Activated CD4-positive, alpha-beta T cell treated with anti-CD3 and anti-CD28 coated beads, Interleukin-2, amount 10 ng/mL, durations not matched to agents 7 days and 5 days (primary cell): ENCODE measurements around the gene DNAJC15. TPM values are rescaled to one million over a fixed set of nuclear protein-coding genes. Genes with fewer than 3 reads are reported as not detected.
A peak's percentile ranks its signal among the peaks of the same experiment; 100 is the strongest.

ENCODE experiments used
- CTCF ChIA-PET: fragments of 350-600 bp; sonication (Branson Sonifier 250); formaldehyde crosslinking; loops from one replicate; lab custom pipeline; 2021; ENCODE audit warnings: antibody characterized with exemption; lab: Charles Lee
- POLR2A ChIA-PET: fragments of 350-600 bp; sonication (Branson Sonifier 250); formaldehyde crosslinking; loops from one replicate; lab custom pipeline; 2021; ENCODE audit warnings: antibody characterized with exemption; lab: Charles Lee
- DNase-seq: peaks from one replicate; pipeline ENCODE4 v3.0.0-alpha.2; 2020
- H3K27ac Mint-ChIP-seq: one replicate; pipeline ENCODE4 v1.8.0; 2021; ENCODE audit warnings: mild to moderate bottlenecking, moderate library complexity, mixed read lengths
- H3K27me3 Mint-ChIP-seq: one replicate; pipeline ENCODE4 v1.8.0; 2021; ENCODE audit warnings: mixed read lengths
- H3K36me3 Mint-ChIP-seq: one replicate; pipeline ENCODE4 v1.8.0; 2021; ENCODE audit warnings: low read depth, mixed read lengths
- H3K4me1 Mint-ChIP-seq: one replicate; pipeline ENCODE4 v1.8.0; 2021; ENCODE audit warnings: mixed read lengths
- H3K4me3 Mint-ChIP-seq: one replicate; pipeline ENCODE4 v1.8.0; 2021; ENCODE audit warnings: mild to moderate bottlenecking, moderate library complexity, mixed read lengths
- H3K9me3 Mint-ChIP-seq: one replicate; pipeline ENCODE4 v1.8.0; 2021; ENCODE audit warnings: mixed read lengths
- total RNA-seq, 2 experiments: library from RNA; stranded (reverse); gene quantifications; one replicate each; pipeline ENCODE4 v1.2.3, GENCODE V29; 2021

Gene DNAJC15
- total RNA-seq, 2 experiments from 2014 or later, result 12.5 to 18.5 TPM

- DNase-seq, result no peak
- Mint-ChIP-seq H3K27me3 (no peaks in the 10 kb centered on the region), H3K27ac (no peak overlapping the region), H3K4me1 (peaks cover 13% of the 10 kb centered on the region), H3K4me3 (no peak overlapping the region), H3K36me3 (no peaks in the 10 kb centered on the region), H3K9me3 (no peaks in the 10 kb centered on the region)
- ChIA-PET POLR2A (no interaction called here), CTCF (no interaction called here)
These were observed 101.1 kb downstream of the DNAJC15 start for GRCh38 chr13:43124490-43124889.

GRCh38 chr13:43126420-43126819 is 103.0 kb downstream of the DNAJC15 start:
- Mint-ChIP-seq H3K4me3 (no peak overlapping the region), H3K4me1 (peaks cover 13% of the 10 kb centered on the region), H3K36me3 (no peaks in the 10 kb centered on the region), H3K27ac (no peak overlapping the region), H3K27me3 (no peaks in the 10 kb centered on the region), H3K9me3 (no peaks in the 10 kb centered on the region)
- POLR2A ChIA-PET, result no interaction called here
- no peak for DNase-seq
- CTCF ChIA-PET, result no interaction called here

- DNase-seq, result no peak
- ChIA-PET POLR2A (no interaction called here), CTCF (no interaction called here)
- Mint-ChIP-seq H3K27me3 (no peaks in the 10 kb centered on the region), H3K27ac (peak overlapping the region; percentile 14), H3K4me1 (peaks cover 13% of the 10 kb centered on the region), H3K4me3 (no peak overlapping the region), H3K36me3 (no peaks in the 10 kb centered on the region), H3K9me3 (no peaks in the 10 kb centered on the region)
These were observed 103.9 kb downstream of the DNAJC15 start for GRCh38 chr13:43127103-43127798.

GRCh38 chr13:43127827-43128226 is 104.4 kb downstream of the DNAJC15 start:
- no peaks in the 10 kb centered on the region for H3K27me3 Mint-ChIP-seq
- H3K4me3 Mint-ChIP-seq, result no peak overlapping the region
- peaks cover 13% of the 10 kb centered on the region for H3K4me1 Mint-ChIP-seq
- CTCF ChIA-PET, result no interaction called here
- DNase-seq, result peak; percentile 9
- no peaks in the 10 kb centered on the region for H3K9me3 Mint-ChIP-seq
- peak overlapping the region; percentile 14 for H3K27ac Mint-ChIP-seq
- POLR2A ChIA-PET, result no interaction called here
- H3K36me3 Mint-ChIP-seq, result no peaks in the 10 kb centered on the region

GRCh38 chr13:43128504-43128961 is 105.1 kb downstream of the DNAJC15 start:
- POLR2A ChIA-PET, result no interaction called here
- Mint-ChIP-seq H3K27me3 (no peaks in the 10 kb centered on the region), H3K36me3 (no peaks in the 10 kb centered on the region), H3K4me1 (peaks cover 13% of the 10 kb centered on the region), H3K27ac (no peak overlapping the region), H3K4me3 (no peak overlapping the region), H3K9me3 (no peaks in the 10 kb centered on the region)
- DNase-seq, result no peak
- CTCF ChIA-PET, result no interaction called here

GRCh38 chr13:43129066-43129465 is 105.7 kb downstream of the DNAJC15 start:
- ChIA-PET CTCF (no interaction called here), POLR2A (no interaction called here)
- Mint-ChIP-seq H3K27ac (no peak overlapping the region), H3K4me3 (no peak overlapping the region), H3K36me3 (no peaks in the 10 kb centered on the region), H3K27me3 (no peaks in the 10 kb centered on the region), H3K4me1 (peaks cover 13% of the 10 kb centered on the region), H3K9me3 (no peaks in the 10 kb centered on the region)
- no peak for DNase-seq

GRCh38 chr13:43129511-43130110 is 106.2 kb downstream of the DNAJC15 start:
- no peaks in the 10 kb centered on the region for H3K9me3 Mint-ChIP-seq
- H3K4me1 Mint-ChIP-seq, result peaks cover 13% of the 10 kb centered on the region
- CTCF ChIA-PET, result no interaction called here
- H3K4me3 Mint-ChIP-seq, result no peak overlapping the region
- H3K36me3 Mint-ChIP-seq, result no peaks in the 10 kb centered on the region
- no peak overlapping the region for H3K27ac Mint-ChIP-seq
- no peak for DNase-seq
- POLR2A ChIA-PET, result no interaction called here
- H3K27me3 Mint-ChIP-seq, result no peaks in the 10 kb centered on the region

GRCh38 chr13:43132257-43132656 is 108.9 kb downstream of the DNAJC15 start:
- no peak for DNase-seq
- H3K4me1 Mint-ChIP-seq, result peaks cover 13% of the 10 kb centered on the region
- ChIA-PET CTCF (no interaction called here), POLR2A (no interaction called here)
- H3K27ac Mint-ChIP-seq, result no peak overlapping the region
- no peaks in the 10 kb centered on the region for H3K27me3 Mint-ChIP-seq
- no peaks in the 10 kb centered on the region for H3K9me3 Mint-ChIP-seq
- H3K4me3 Mint-ChIP-seq, result no peak overlapping the region
- H3K36me3 Mint-ChIP-seq, result no peaks in the 10 kb centered on the region

- peaks cover under 1% of the 10 kb centered on the region for H3K27me3 Mint-ChIP-seq
- CTCF ChIA-PET, result no interaction called here
- DNase-seq, result no peak
- H3K36me3 Mint-ChIP-seq, result no peaks in the 10 kb centered on the region
- POLR2A ChIA-PET, result no interaction called here
- H3K27ac Mint-ChIP-seq, result no peak overlapping the region
- no peak overlapping the region for H3K4me3 Mint-ChIP-seq
- no peaks in the 10 kb centered on the region for H3K9me3 Mint-ChIP-seq
- peaks cover 7% of the 10 kb centered on the region for H3K4me1 Mint-ChIP-seq
These were observed 109.5 kb downstream of the DNAJC15 start for GRCh38 chr13:43132911-43133310.

- Mint-ChIP-seq H3K4me1 (no peaks in the 10 kb centered on the region), H3K36me3 (no peaks in the 10 kb centered on the region), H3K27ac (no peak overlapping the region), H3K4me3 (no peak overlapping the region), H3K9me3 (no peaks in the 10 kb centered on the region), H3K27me3 (peaks cover 5% of the 10 kb centered on the region)
- no peak for DNase-seq
- ChIA-PET CTCF (no interaction called here), POLR2A (no interaction called here)
These were observed 110.4 kb downstream of the DNAJC15 start for GRCh38 chr13:43133792-43134191.

GRCh38 chr13:43134868-43135267 is 111.5 kb downstream of the DNAJC15 start:
- Mint-ChIP-seq H3K36me3 (no peaks in the 10 kb centered on the region), H3K27me3 (peaks cover 5% of the 10 kb centered on the region), H3K9me3 (no peaks in the 10 kb centered on the region), H3K4me3 (no peak overlapping the region), H3K4me1 (no peaks in the 10 kb centered on the region), H3K27ac (no peak overlapping the region)
- CTCF ChIA-PET, result no interaction called here
- POLR2A ChIA-PET, result no interaction called here
- no peak for DNase-seq

GRCh38 chr13:43135516-43135915 is 112.1 kb downstream of the DNAJC15 start:
- Mint-ChIP-seq H3K9me3 (no peaks in the 10 kb centered on the region), H3K27me3 (peaks cover 5% of the 10 kb centered on the region), H3K27ac (no peak overlapping the region), H3K4me1 (no peaks in the 10 kb centered on the region), H3K4me3 (no peak overlapping the region), H3K36me3 (no peaks in the 10 kb centered on the region)
- no peak for DNase-seq
- POLR2A ChIA-PET, result no interaction called here
- CTCF ChIA-PET, result no interaction called here

GRCh38 chr13:43136920-43137575 is 113.7 kb downstream of the DNAJC15 start:
- no peak for DNase-seq
- no peak overlapping the region for H3K27ac Mint-ChIP-seq
- ChIA-PET POLR2A (no interaction called here), CTCF (no interaction called here)
- H3K4me1 Mint-ChIP-seq, result no peaks in the 10 kb centered on the region
- H3K27me3 Mint-ChIP-seq, result peaks cover 5% of the 10 kb centered on the region
- no peak overlapping the region for H3K4me3 Mint-ChIP-seq
- H3K9me3 Mint-ChIP-seq, result no peaks in the 10 kb centered on the region
- H3K36me3 Mint-ChIP-seq, result no peaks in the 10 kb centered on the region
